Fibroblast of villous mesenchyme (primary cell): ENCODE measurements around the gene MAP3K9. TPM values are rescaled to one million over a fixed set of nuclear protein-coding genes. Genes with fewer than 3 reads are reported as not detected.

ENCODE experiments used
- DNase-seq: peaks from one replicate; pipeline ENCODE4 v3.0.0-alpha.2; 2010; ENCODE audit warnings: low read depth
- H3K4me3 ChIP-seq: 2 replicates; pipeline ENCODE4 v1.5.1; 2011; ENCODE audit warnings: low read depth, mild to moderate bottlenecking, low read length
- CTCF ChIP-seq: IDR thresholded peaks from 2 replicates; pipeline ENCODE4 v1.5.1; 2012; ENCODE audit warnings: low read depth, mild to moderate bottlenecking, low read length; ENCODE audit not compliant: insufficient read depth
- total RNA-seq: library from RNA; depleted of rRNA; stranded (reverse); fragments of >200 nt; gene quantifications from 2 replicates; pipeline ENCODE4 v1.2.3, GENCODE V29; 2012

Gene MAP3K9
- total RNA-seq, 1 donor, result 0.43 TPM

DNA sequence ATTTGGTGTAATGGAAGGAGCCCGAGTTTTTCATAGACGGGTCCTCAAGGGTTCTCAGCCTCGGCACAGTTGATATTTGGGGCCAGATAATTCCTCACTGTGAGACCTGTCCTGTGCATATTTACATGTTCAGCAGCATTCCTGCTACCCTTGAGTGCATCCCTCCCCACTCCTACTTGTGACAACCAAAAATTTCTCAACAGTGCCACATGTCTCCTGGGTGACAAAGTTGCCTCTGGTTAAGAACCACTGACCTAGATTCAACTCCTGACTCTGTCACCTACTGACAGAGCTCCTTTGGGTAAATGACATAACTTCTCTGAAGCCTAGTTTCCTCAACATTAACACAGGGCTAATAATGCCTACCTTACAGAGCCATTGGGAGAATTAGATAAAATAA lies 107.2 kb downstream of the MAP3K9 start:
- no peak overlapping the region for H3K4me3 ChIP-seq
- TF ChIP-seq CTCF, result no peak
- DNase-seq, result no peak

- H3K4me3 ChIP-seq, result no peak overlapping the region
- no peak for TF ChIP-seq CTCF
Measured at GRCh38 chr14:70701610-70702009, 107.7 kb downstream of the MAP3K9 start.

GRCh38 chr14:70700955-70701585 lies 108.2 kb downstream of the MAP3K9 start:
- no peak for TF ChIP-seq CTCF
- no peak overlapping the region for H3K4me3 ChIP-seq
- DNase-seq, result no peak

More at GRCh38 chr14:70701610-70702009, 107.7 kb downstream of the MAP3K9 start:
- no peak for DNase-seq

DNA sequence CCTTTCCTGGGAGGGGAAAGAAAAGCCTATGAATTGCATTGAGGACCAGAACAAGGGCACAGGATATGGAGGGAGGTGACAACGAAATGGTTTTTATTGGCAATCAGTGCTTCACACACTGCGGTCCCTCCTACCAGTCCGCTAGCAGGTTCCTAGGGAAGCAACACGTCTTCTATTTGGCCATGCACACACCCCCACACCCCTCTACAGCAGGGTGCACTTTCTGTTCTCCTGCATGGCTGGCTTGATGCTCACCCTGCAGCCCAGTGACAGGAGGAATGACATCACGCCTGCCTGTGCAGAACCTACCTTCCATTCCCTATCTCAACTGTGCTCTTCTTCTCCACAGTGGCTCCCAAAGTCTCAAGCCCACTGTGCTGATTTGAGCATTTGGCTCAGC lies 109.7 kb downstream of the MAP3K9 start:
- H3K4me3 ChIP-seq, result no peak overlapping the region
- TF ChIP-seq CTCF, result no peak
- DNase-seq, result no peak

- no peak overlapping the region for H3K4me3 ChIP-seq
- no peak for DNase-seq
- TF ChIP-seq CTCF, result no peak
Measured at GRCh38 chr14:70698288-70698687, 111.0 kb downstream of the MAP3K9 start.

- DNase-seq, result no peak
- TF ChIP-seq CTCF, result no peak
Measured at GRCh38 chr14:70697701-70698100, 111.6 kb downstream of the MAP3K9 start.

GRCh38 chr14:70696026-70696425 lies 113.3 kb downstream of the MAP3K9 start:
- DNase-seq, result no peak
- H3K4me3 ChIP-seq, result no peak overlapping the region
- TF ChIP-seq CTCF, result no peak

More at GRCh38 chr14:70697701-70698100, 111.6 kb downstream of the MAP3K9 start:
- H3K4me3 ChIP-seq, result no peak overlapping the region
